IMR-90 (cell line): ENCODE measurements around the gene MUC6. TPM values are rescaled to one million over a fixed set of nuclear protein-coding genes. Genes with fewer than 3 reads are reported as not detected.

Experiments
- ATAC-seq: fragments of 200-7000 bp; cut with Tn5 transposase; 2 replicates; pipeline ENCODE4 v1.9.1; 2020; ENCODE audit warnings: low read depth, mild to moderate bottlenecking, moderate library complexity
- BruUV-seq: library from RNA; stranded (reverse); fragments of 400-500 nt; replicated peaks from 2 replicates; lab custom pipeline; 2021; lab: Mats Ljungman, UMichigan
- CTCF ChIA-PET: fragments of 300-600 bp; formaldehyde crosslinking; extraction: SDS; loops from one replicate; lab custom pipeline; 2021; ENCODE audit warnings: antibody characterized with exemption; lab: Yijun Ruan, JAX
- POLR2A ChIA-PET: fragments of 300-600 bp; sonication (Branson Sonifier 250); formaldehyde crosslinking; loops from one replicate; lab custom pipeline; 2022; ENCODE audit warnings: antibody characterized with exemption; ENCODE audit not compliant: unreplicated experiment; lab: Charles Lee
- DNase-seq: peaks from one replicate; pipeline ENCODE4 v3.0.0; 2013
- H2AFZ ChIP-seq: replicated peaks from 2 replicates; pipeline ENCODE3; 2013; ENCODE audit warnings: low read length, mild to moderate bottlenecking; ENCODE audit not compliant: poor library complexity
- H2AK5ac ChIP-seq: 2 replicates; pipeline ENCODE4 v1.6.1; 2013; ENCODE audit warnings: low read depth, low read length, inconsistent platforms
- H2AK9ac ChIP-seq: replicated peaks from 2 replicates; pipeline ENCODE3; 2013; ENCODE audit warnings: mild to moderate bottlenecking, low read depth, low read length, moderate library complexity; ENCODE audit not compliant: poor library complexity
- H2BK120ac ChIP-seq: 2 replicates; pipeline ENCODE4 v1.6.1; 2013; ENCODE audit warnings: low read depth, low read length, inconsistent platforms
- H2BK15ac ChIP-seq: 3 replicates; pipeline ENCODE4 v1.6.1; 2013; ENCODE audit warnings: low read depth, low read length, inconsistent platforms
- H2BK20ac ChIP-seq: 2 replicates; pipeline ENCODE4 v1.6.1; 2013; ENCODE audit warnings: low read depth, mild to moderate bottlenecking, inconsistent platforms, low read length, moderate library complexity
- H2BK5ac ChIP-seq: 2 replicates; pipeline ENCODE4 v1.6.1; 2013; ENCODE audit warnings: mild to moderate bottlenecking, low read depth, low read length, inconsistent platforms; ENCODE audit not compliant: poor library complexity, severe bottlenecking
- H3K14ac ChIP-seq: replicated peaks from 2 replicates; pipeline ENCODE4 v1.6.1; 2013; ENCODE audit warnings: low read depth, low read length, inconsistent platforms
- H3K18ac ChIP-seq: 2 replicates; pipeline ENCODE4 v1.6.1; 2013; ENCODE audit warnings: low read depth, low read length, control low read depth
- H3K23ac ChIP-seq: 2 replicates; pipeline ENCODE4 v1.6.1; 2013; ENCODE audit warnings: low read depth, low read length, inconsistent platforms
- H3K27ac ChIP-seq: 2 replicates; pipeline ENCODE4 v1.5.1; 2013; ENCODE audit warnings: mild to moderate bottlenecking, control low read depth, low read length; ENCODE audit not compliant: insufficient read depth
- H3K27me3 ChIP-seq: 2 replicates; pipeline ENCODE4 v1.6.1; 2013; ENCODE audit warnings: low read length; ENCODE audit not compliant: control insufficient read depth, insufficient read depth
- H3K36me3 ChIP-seq: 2 replicates; pipeline ENCODE4 v1.6.1; 2013; ENCODE audit warnings: low read length, mixed read lengths; ENCODE audit not compliant: control insufficient read depth, insufficient read depth
- H3K4ac ChIP-seq: 2 replicates; pipeline ENCODE4 v1.6.1; 2013; ENCODE audit warnings: low read depth, low read length, inconsistent platforms
- H3K4me1 ChIP-seq: 2 replicates; pipeline ENCODE4 v1.6.1; 2013; ENCODE audit warnings: low read length, mixed read lengths; ENCODE audit not compliant: control insufficient read depth, insufficient read depth
- H3K4me2 ChIP-seq: 2 replicates; pipeline ENCODE4 v1.6.1; 2013; ENCODE audit warnings: low read depth, mild to moderate bottlenecking, control low read depth, low read length, moderate library complexity
- H3K4me3 ChIP-seq: 2 replicates; pipeline ENCODE4 v1.5.1; 2013; ENCODE audit warnings: low read depth, mild to moderate bottlenecking, control low read depth, low read length, moderate library complexity; ENCODE audit not compliant: insufficient read depth
- H3K56ac ChIP-seq: 2 replicates; pipeline ENCODE4 v1.6.1; 2013; ENCODE audit warnings: low read length, inconsistent platforms; ENCODE audit not compliant: insufficient read depth; ENCODE audit errors: extremely low read depth
- H3K79me1 ChIP-seq, 2 experiments: 2 replicates each; pipeline ENCODE4 v1.6.1; 2013; ENCODE audit warnings: low read length in 2 of 2, inconsistent platforms in 1 of 2, low read depth in 1 of 2
- H3K9ac ChIP-seq: 2 replicates; pipeline ENCODE4 v1.6.1; 2013; ENCODE audit warnings: low read depth, low read length, control low read depth
- H3K9me1 ChIP-seq: 2 replicates; pipeline ENCODE4 v1.6.1; 2013; ENCODE audit warnings: low read length, inconsistent platforms; ENCODE audit not compliant: insufficient read depth
- H3K9me3 ChIP-seq: 2 replicates; pipeline ENCODE4 v1.6.1; 2013; ENCODE audit warnings: low read length; ENCODE audit not compliant: control insufficient read depth, insufficient read depth
- H4K20me1 ChIP-seq: 2 replicates; pipeline ENCODE4 v1.6.1; 2013; ENCODE audit warnings: low read length, inconsistent platforms; ENCODE audit not compliant: insufficient read depth
- H4K5ac ChIP-seq: 2 replicates; pipeline ENCODE4 v1.6.1; 2013; ENCODE audit warnings: mild to moderate bottlenecking, low read depth, low read length, control low read depth
- H4K8ac ChIP-seq, 2 experiments: 2 replicates each; pipeline ENCODE4 v1.6.1; 2013; ENCODE audit warnings: low read depth in 2 of 2, low read length in 2 of 2, control low read depth in 1 of 2, inconsistent platforms in 1 of 2
- H4K91ac ChIP-seq: 2 replicates; pipeline ENCODE4 v1.6.1; 2013; ENCODE audit warnings: low read depth, low read length, inconsistent platforms; ENCODE audit not compliant: insufficient read depth
- CEBPB ChIP-seq: IDR thresholded peaks from 2 replicates; pipeline ENCODE4 v1.6.1; 2012; ENCODE audit warnings: low read depth, low read length, improper control_type of control experiment
- FOS ChIP-seq: fragments of 150-350 bp; IDR thresholded peaks from 2 replicates; pipeline ENCODE4 v1.6.1; 2016; ENCODE audit warnings: low read depth, low read length
- MAFK ChIP-seq: IDR thresholded peaks from 2 replicates; pipeline ENCODE4 v1.6.1; 2012; ENCODE audit warnings: low read depth, low read length, improper control_type of control experiment
- MAZ ChIP-seq: IDR thresholded peaks from 2 replicates; pipeline ENCODE4 v1.6.1; 2012; ENCODE audit warnings: low read depth, mild to moderate bottlenecking, low read length, improper control_type of control experiment, moderate library complexity, borderline replicate concordance
- NFE2L2 ChIP-seq: fragments of 150-350 bp; IDR thresholded peaks from 2 replicates; pipeline ENCODE4 v1.6.1; 2016; ENCODE audit warnings: low read depth, mild to moderate bottlenecking, low read length
- RAD21 ChIP-seq: IDR thresholded peaks from 2 replicates; pipeline ENCODE4 v1.6.1; 2012; ENCODE audit warnings: low read length, improper control_type of control experiment
- WGBS, 2 experiments: methylation state at CpG; one replicate each; pipeline versions ENCODE4 v1.1.5 to v1.1.7; 2013; ENCODE audit warnings: missing lambda C conversion rate in 2 of 2; ENCODE audit not compliant: insufficient read length in 1 of 2; ENCODE audit errors: extremely low coverage in 2 of 2; 5-methylcytosine and 5-hydroxymethylcytosine counted together
- dilution Hi-C: fragments of 300-500 bp; cut with HindIII; formaldehyde crosslinking; loops from one replicate; pipeline ENCODE4 v1.14.3; 2018; ENCODE audit warnings: low sequenced_read_pairs; ENCODE audit not compliant: unreplicated experiment
- in situ Hi-C: fragments of 300-500 bp; cut with MboI; formaldehyde crosslinking; loops from 3 replicates; pipeline ENCODE4 v1.14.3; 2019; ENCODE audit warnings: low sequenced_read_pairs, inconsistent platforms, mixed read lengths
- intact Hi-C: fragments of 100-400 bp; cut with micrococcal nuclease; formaldehyde crosslinking; loops from 2 replicates; pipeline ENCODE4 v1.10.0; 2022
- polyA plus RNA-seq, 3 experiments: library from polyadenylated mRNA; depleted of rRNA; stranded (reverse); fragments of >200 nt; gene quantifications; 2 replicates each; pipeline ENCODE4 v1.2.3, GENCODE V29; 2012; ENCODE audit warnings: low replicate concordance in 1 of 3
- total RNA-seq: library from RNA; depleted of rRNA; stranded (reverse); fragments of >200 nt; gene quantifications from 2 replicates; pipeline ENCODE4 v1.2.3, GENCODE V29; 2012

Gene MUC6
- total and polyA plus RNA-seq, 2 of the 4 experiments (the other 2 are of a cell fraction) = not detected

DNA sequence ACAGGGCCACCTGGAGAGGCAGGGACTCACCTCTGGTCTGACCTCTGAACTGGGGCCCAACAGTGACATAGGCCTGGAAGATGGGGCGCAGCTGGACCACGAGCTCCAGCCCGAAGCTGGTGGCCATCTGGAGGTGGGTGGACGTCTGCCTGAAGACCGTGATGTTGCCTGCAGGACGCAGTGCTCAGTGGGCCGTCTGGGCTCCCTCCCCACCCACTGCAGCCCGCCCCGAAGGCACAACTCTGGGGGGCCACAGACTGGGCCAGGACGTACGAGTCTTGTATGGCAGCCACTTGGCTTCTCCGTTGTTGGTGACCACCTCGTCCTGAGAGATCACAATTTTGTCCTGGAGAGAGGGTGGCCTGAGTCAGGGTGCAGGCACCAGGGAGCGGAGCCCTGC is 7.9 kb downstream of the MUC6 start:
- POLR2A ChIA-PET = no interaction called here
- Histone ChIP-seq H3K9me1 (no peaks in the 10 kb centered on the region), H2AK9ac (no peak overlapping the region), H3K79me1 (no peaks in the 10 kb centered on the region), H3K18ac (no peak overlapping the region), H3K36me3 (no peaks in the 10 kb centered on the region), H3K56ac (no peak overlapping the region), H4K20me1 (peaks cover 6% of the 10 kb centered on the region; the same call in 1 of the 2 replicates), H2AK5ac (no peak overlapping the region), H3K4me1 (no peaks in the 10 kb centered on the region), H3K14ac (no peak overlapping the region), H3K27me3 (no peaks in the 10 kb centered on the region), H3K9ac (no peak overlapping the region), H4K5ac (no peak overlapping the region), H3K4ac (no peak overlapping the region), H2BK120ac (no peak overlapping the region), H4K8ac (no peak overlapping the region), H2BK20ac (no peak overlapping the region), H3K4me3 (no peak overlapping the region), H2AFZ (no peak overlapping the region), H3K27ac (no peak overlapping the region), H2BK5ac (no peak overlapping the region), H2BK15ac (no peak overlapping the region), H3K9me3 (no peaks in the 10 kb centered on the region), H4K91ac (no peak overlapping the region), H3K23ac (no peak overlapping the region), H3K4me2 (no peak overlapping the region)
- DNase-seq = no peak
- 73% methylated on average over 5 of the region's 14 CpGs; no CpG with 5 or more reads in 1 of the 2 experiments for WGBS, 2 experiments
- in situ Hi-C loops (no loop called here), dilution Hi-C loops (no loop called here), intact Hi-C loops (no loop called here)
- BruUV-seq = no TSS peak
- CTCF ChIA-PET = no interaction called here
- TF ChIP-seq MAZ (no peak), FOS (no peak), RAD21 (no peak), CEBPB (no peak), NFE2L2 (no peak), MAFK (no peak)
- no peak for ATAC-seq
